ENCODE measurements around the gene RNF13.
"Not testable (repeated sequence)": the region's sequence is repeated elsewhere in the genome, so short reads cannot be mapped to it uniquely, and the experiment has no call there.

The RNF13 gene

GRCh38 chr3:149844091-149844490 is 31.1 kb downstream of the RNF13 start:
- no peak for DNase-seq

- no peak for DNase-seq
Observed at GRCh38 chr3:149845570-149846244, 32.7 kb downstream of the RNF13 start.

- DNase-seq, result no peak
Observed at GRCh38 chr3:149848238-149848637, 35.2 kb downstream of the RNF13 start.

GRCh38 chr3:149848688-149849087 is 35.7 kb downstream of the RNF13 start:
- no peak for DNase-seq

- no peak for DNase-seq
Observed at GRCh38 chr3:149850787-149851584, 38.0 kb downstream of the RNF13 start.

- DNase-seq, result no peak
Observed at GRCh38 chr3:149858911-149859310, 45.9 kb downstream of the RNF13 start.

- no peak for DNase-seq
Observed at GRCh38 chr3:149860881-149861280, 47.9 kb downstream of the RNF13 start.

GRCh38 chr3:149867563-149867962 is 54.5 kb downstream of the RNF13 start:
- no peak for DNase-seq

- no peak for DNase-seq
Observed at GRCh38 chr3:149871855-149872254, 58.8 kb downstream of the RNF13 start.

- no peak for DNase-seq
Observed at GRCh38 chr3:149872589-149872988, 59.6 kb downstream of the RNF13 start.

GRCh38 chr3:149877668-149878067 is 64.7 kb downstream of the RNF13 start:
- no peak for DNase-seq

- DNase-seq, result peak; percentile 47
Observed at GRCh38 chr3:149879872-149880271, 66.9 kb downstream of the RNF13 start.

GRCh38 chr3:149881879-149882278 is 68.9 kb downstream of the RNF13 start:
- DNase-seq, result no peak

- no peak for DNase-seq
Observed at GRCh38 chr3:149883134-149883533, 70.1 kb downstream of the RNF13 start.

- DNase-seq, result not testable (repeated sequence)
Observed at GRCh38 chr3:149883860-149884259, 70.8 kb downstream of the RNF13 start.

- not testable (repeated sequence) for DNase-seq
Observed at GRCh38 chr3:149884848-149885247, 71.8 kb downstream of the RNF13 start.

- no peak for DNase-seq
Observed at GRCh38 chr3:149886957-149887356, 73.9 kb downstream of the RNF13 start.

- DNase-seq, result no peak
Observed at GRCh38 chr3:149891621-149892020, 78.6 kb downstream of the RNF13 start.

GRCh38 chr3:149892371-149892770 is 79.4 kb downstream of the RNF13 start:
- DNase-seq, result no peak

- DNase-seq, result no peak
Observed at GRCh38 chr3:149894205-149894604, 81.2 kb downstream of the RNF13 start.

- no peak for DNase-seq
Observed at GRCh38 chr3:149895339-149895738, 82.3 kb downstream of the RNF13 start.

GRCh38 chr3:149895769-149896168 is 82.8 kb downstream of the RNF13 start:
- no peak for DNase-seq

GRCh38 chr3:149898771-149899170 is 85.8 kb downstream of the RNF13 start:
- no peak for DNase-seq

- DNase-seq, result no peak
Observed at GRCh38 chr3:149900322-149900721, 87.3 kb downstream of the RNF13 start.
